ENCODE measurements around the gene CTXND1. TPM values are rescaled to one million over a fixed set of nuclear protein-coding genes. Genes with fewer than 3 reads are reported as not detected.

Gene CTXND1
- total and polyA plus RNA-seq, 2 experiments from 2014 or later: 0.05 TPM; not detected in 1

GRCh38 chr15:80289528-80290495, 37.8 kb upstream of the CTXND1 start (continued):
- TF ChIP-seq EZH2 (IDR thresholded peaks at IDR 0.05; ENCODE audit: low read depth, unreplicated experiment) (no peak), CREB1 (CRISPR knock-in tag; IDR thresholded peaks at IDR 0.05; ENCODE audit: low read depth) (no peak), POLR2AphosphoS5 (IDR thresholded peaks at IDR 0.05; ENCODE audit: low read depth) (no peak), ZNF114 (CRISPR knock-in tag; IDR thresholded peaks at IDR 0.05) (no peak)
- TF ChIP-seq, protein P1, sequence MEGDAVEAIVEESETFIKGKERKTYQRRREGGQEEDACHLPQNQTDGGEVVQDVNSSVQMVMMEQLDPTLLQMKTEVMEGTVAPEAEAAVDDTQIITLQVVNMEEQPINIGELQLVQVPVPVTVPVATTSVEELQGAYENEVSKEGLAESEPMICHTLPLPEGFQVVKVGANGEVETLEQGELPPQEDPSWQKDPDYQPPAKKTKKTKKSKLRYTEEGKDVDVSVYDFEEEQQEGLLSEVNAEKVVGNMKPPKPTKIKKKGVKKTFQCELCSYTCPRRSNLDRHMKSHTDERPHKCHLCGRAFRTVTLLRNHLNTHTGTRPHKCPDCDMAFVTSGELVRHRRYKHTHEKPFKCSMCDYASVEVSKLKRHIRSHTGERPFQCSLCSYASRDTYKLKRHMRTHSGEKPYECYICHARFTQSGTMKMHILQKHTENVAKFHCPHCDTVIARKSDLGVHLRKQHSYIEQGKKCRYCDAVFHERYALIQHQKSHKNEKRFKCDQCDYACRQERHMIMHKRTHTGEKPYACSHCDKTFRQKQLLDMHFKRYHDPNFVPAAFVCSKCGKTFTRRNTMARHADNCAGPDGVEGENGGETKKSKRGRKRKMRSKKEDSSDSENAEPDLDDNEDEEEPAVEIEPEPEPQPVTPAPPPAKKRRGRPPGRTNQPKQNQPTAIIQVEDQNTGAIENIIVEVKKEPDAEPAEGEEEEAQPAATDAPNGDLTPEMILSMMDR (conservative IDR thresholded peaks at IDR 0.05; ENCODE audit: low read depth in 2 of 2): no peak
- TF ChIP-seq, protein P2, sequence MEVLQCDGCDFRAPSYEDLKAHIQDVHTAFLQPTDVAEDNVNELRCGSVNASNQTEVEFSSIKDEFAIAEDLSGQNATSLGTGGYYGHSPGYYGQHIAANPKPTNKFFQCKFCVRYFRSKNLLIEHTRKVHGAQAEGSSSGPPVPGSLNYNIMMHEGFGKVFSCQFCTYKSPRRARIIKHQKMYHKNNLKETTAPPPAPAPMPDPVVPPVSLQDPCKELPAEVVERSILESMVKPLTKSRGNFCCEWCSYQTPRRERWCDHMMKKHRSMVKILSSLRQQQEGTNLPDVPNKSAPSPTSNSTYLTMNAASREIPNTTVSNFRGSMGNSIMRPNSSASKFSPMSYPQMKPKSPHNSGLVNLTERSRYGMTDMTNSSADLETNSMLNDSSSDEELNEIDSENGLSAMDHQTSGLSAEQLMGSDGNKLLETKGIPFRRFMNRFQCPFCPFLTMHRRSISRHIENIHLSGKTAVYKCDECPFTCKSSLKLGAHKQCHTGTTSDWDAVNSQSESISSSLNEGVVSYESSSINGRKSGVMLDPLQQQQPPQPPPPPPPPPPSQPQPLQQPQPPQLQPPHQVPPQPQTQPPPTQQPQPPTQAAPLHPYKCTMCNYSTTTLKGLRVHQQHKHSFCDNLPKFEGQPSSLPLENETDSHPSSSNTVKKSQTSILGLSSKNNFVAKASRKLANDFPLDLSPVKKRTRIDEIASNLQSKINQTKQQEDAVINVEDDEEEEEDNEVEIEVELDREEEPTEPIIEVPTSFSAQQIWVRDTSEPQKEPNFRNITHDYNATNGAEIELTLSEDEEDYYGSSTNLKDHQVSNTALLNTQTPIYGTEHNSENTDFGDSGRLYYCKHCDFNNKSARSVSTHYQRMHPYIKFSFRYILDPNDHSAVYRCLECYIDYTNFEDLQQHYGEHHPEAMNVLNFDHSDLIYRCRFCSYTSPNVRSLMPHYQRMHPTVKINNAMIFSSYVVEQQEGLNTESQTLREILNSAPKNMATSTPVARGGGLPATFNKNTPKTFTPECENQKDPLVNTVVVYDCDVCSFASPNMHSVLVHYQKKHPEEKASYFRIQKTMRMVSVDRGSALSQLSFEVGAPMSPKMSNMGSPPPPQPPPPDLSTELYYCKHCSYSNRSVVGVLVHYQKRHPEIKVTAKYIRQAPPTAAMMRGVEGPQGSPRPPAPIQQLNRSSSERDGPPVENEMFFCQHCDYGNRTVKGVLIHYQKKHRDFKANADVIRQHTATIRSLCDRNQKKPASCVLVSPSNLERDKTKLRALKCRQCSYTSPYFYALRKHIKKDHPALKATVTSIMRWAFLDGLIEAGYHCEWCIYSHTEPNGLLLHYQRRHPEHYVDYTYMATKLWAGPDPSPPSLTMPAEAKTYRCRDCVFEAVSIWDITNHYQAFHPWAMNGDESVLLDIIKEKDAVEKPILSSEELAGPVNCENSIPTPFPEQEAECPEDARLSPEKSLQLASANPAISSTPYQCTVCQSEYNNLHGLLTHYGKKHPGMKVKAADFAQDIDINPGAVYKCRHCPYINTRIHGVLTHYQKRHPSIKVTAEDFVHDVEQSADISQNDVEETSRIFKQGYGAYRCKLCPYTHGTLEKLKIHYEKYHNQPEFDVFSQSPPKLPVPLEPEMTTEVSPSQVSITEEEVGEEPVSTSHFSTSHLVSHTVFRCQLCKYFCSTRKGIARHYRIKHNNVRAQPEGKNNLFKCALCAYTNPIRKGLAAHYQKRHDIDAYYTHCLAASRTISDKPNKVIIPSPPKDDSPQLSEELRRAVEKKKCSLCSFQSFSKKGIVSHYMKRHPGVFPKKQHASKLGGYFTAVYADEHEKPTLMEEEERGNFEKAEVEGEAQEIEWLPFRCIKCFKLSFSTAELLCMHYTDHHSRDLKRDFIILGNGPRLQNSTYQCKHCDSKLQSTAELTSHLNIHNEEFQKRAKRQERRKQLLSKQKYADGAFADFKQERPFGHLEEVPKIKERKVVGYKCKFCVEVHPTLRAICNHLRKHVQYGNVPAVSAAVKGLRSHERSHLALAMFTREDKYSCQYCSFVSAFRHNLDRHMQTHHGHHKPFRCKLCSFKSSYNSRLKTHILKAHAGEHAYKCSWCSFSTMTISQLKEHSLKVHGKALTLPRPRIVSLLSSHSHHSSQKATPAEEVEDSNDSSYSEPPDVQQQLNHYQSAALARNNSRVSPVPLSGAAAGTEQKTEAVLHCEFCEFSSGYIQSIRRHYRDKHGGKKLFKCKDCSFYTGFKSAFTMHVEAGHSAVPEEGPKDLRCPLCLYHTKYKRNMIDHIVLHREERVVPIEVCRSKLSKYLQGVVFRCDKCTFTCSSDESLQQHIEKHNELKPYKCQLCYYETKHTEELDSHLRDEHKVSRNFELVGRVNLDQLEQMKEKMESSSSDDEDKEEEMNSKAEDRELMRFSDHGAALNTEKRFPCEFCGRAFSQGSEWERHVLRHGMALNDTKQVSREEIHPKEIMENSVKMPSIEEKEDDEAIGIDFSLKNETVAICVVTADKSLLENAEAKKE (CRISPR knock-in tag; IDR thresholded peaks at IDR 0.05): no peak

All from GM23338 (cell line).